ENCODE measurements around the gene MLKL. TPM values are rescaled to one million over a fixed set of nuclear protein-coding genes. Genes with fewer than 3 reads are reported as not detected.

The MLKL gene
- total RNA-seq, 4 donors from 2014 or later, result 6.0 to 12.0 (median 9.9) TPM

- no peak for TF ChIP-seq CTCF (IDR thresholded peaks at IDR 0.05)
- TF ChIP-seq POLR2A (IDR thresholded peaks at IDR 0.05), result no peak
- no peaks in the 10 kb centered on the region for H3K27me3 ChIP-seq
- H3K4me1 ChIP-seq, result peaks cover 3 to 32% of the 10 kb centered on the region in 2 donors
- no peak for DNase-seq
- intact Hi-C loops (cut with DNase I), result loop anchor here (10.0 kb wide), 1 partner anchor 152 kb away; no protein-coding TSS in a partner anchor
- no peaks in the 10 kb centered on the region for H3K9me3 ChIP-seq
- H3K27ac ChIP-seq, result no peak overlapping the region
- no peak overlapping the region for H3K4me3 ChIP-seq (replicated peaks in 1 of 3)
- 0 to 71% methylated on average over 1 of the region's 1 CpG for WGBS, 2 donors
- peaks cover 25 to 36% of the 10 kb centered on the region in 2 donors for H3K36me3 ChIP-seq
Observed at GRCh38 chr16:74626741-74627416, 73.8 kb downstream of the MLKL start.

GRCh38 chr16:74625500-74626350 lies 74.9 kb downstream of the MLKL start:
- TF ChIP-seq POLR2A (IDR thresholded peaks at IDR 0.05) (no peak), CTCF (IDR thresholded peaks at IDR 0.05) (no peak)
- DNase-seq, result no peak
- intact Hi-C loops (cut with DNase I), result loop anchor here (10.0 kb wide), 1 partner anchor 151 kb away; no protein-coding TSS in a partner anchor

GRCh38 chr16:74623839-74624235 lies 76.8 kb downstream of the MLKL start:
- Histone ChIP-seq H3K36me3 (peaks cover 12 to 42% of the 10 kb centered on the region in 2 donors), H3K27ac (no peak overlapping the region), H3K9me3 (no peaks in the 10 kb centered on the region), H3K4me1 (peaks cover 3 to 28% of the 10 kb centered on the region in 2 donors), H3K27me3 (no peaks in the 10 kb centered on the region), H3K4me3 (replicated peaks in 1 of 3) (no peak overlapping the region)
- DNase-seq, result peak; percentile 51
- intact Hi-C loops (cut with DNase I), result loop anchor here (10.0 kb wide), 1 partner anchor 149 kb away; no protein-coding TSS in a partner anchor
- WGBS, 2 donors, result 42 to 44% methylated on average over 6 of the region's 6 CpGs
- TF ChIP-seq CTCF (IDR thresholded peaks at IDR 0.05), result no peak
- TF ChIP-seq POLR2A (IDR thresholded peaks at IDR 0.05), result no peak

More at GRCh38 chr16:74625500-74626350, 74.9 kb downstream of the MLKL start:
- Histone ChIP-seq H3K4me1 (peaks cover 3 to 32% of the 10 kb centered on the region in 2 donors), H3K9me3 (no peaks in the 10 kb centered on the region), H3K36me3 (peaks cover 18 to 42% of the 10 kb centered on the region in 2 donors), H3K4me3 (replicated peaks in 1 of 3) (no peak overlapping the region), H3K27ac (no peak overlapping the region), H3K27me3 (no peaks in the 10 kb centered on the region)
- WGBS, 2 donors, result 90 to 92% methylated on average over 14 of the region's 14 CpGs

- peak in 1 of 2 donors; percentile 12 for DNase-seq
- intact Hi-C loops (cut with DNase I), result loop anchor here (10.0 kb wide), 1 partner anchor 149 kb away; no protein-coding TSS in a partner anchor
- 22 to 26% methylated on average over 4 of the region's 4 CpGs for WGBS, 2 donors
- Histone ChIP-seq H3K9me3 (no peaks in the 10 kb centered on the region), H3K4me3 (replicated peaks in 1 of 3) (no peak overlapping the region), H3K27me3 (no peaks in the 10 kb centered on the region), H3K4me1 (peaks cover 3 to 24% of the 10 kb centered on the region in 2 donors), H3K36me3 (peaks cover 11 to 42% of the 10 kb centered on the region in 2 donors), H3K27ac (peak overlapping the region in 1 of 3 donors; percentile 29)
- TF ChIP-seq CTCF (IDR thresholded peaks at IDR 0.05) (peak; percentile 28 to 82 (median 63)), POLR2A (IDR thresholded peaks at IDR 0.05) (no peak)
Observed at GRCh38 chr16:74623214-74623838, 77.3 kb downstream of the MLKL start.
